Heart left ventricle (tissue), 13 donors: ENCODE results near the gene CYP2E1.

Experiments used
- CTCF ChIP-seq, 12 donors: fragments of 200-600 bp; sonication (generic) in 4 of 12; IDR thresholded peaks; one replicate each; pipeline versions ENCODE4 v1.5.0 to v1.8.0; 2018 to 2022; ENCODE audit warnings: antibody characterized with exemption in 12 of 12, mild to moderate bottlenecking in 5 of 12
- POLR2A ChIP-seq, 2 donors: fragments of 450-650 bp; IDR thresholded peaks; one replicate each; pipeline ENCODE4 v1.6.1; 2017; ENCODE audit warnings: antibody characterized with exemption in 2 of 2, mild to moderate bottlenecking in 2 of 2, moderate library complexity in 2 of 2
- donor health status: ischemic (EF 13 %, LVEDD 7.1; RV severe dilation, severe dysfunction).
- donor health status: DM: no; HTN: yes; CAD: no.
- donor health status: DM: no; HTN: no; CAD: no.
- donor health status: ischemic (EF 25% LVEDD 6.9; RV normal size, moderate dysfunction).
- donor health status: ischemic (EF 25% LVEDD 5.7; RV mildly dilated, moderate dysfunction).
- donor health status: ischemic (EF 35%, LVEDD 5.7; RV mildly dilated, moderate dysfunction).
- donor health status: nonischemic (EF 11% LVEDD 7.7; RV severe dilation, severe dysfunction).
- donor health status: DM: yes; HTN: yes; CAD: no.
- donor health status: PGD.
- donor health status: ischemic (EF 29% LVEDD 5.4; RV normal size, mild dysfunction).
- donor health status: nonischemic (EF 23%, LVEDD 6.1; RV moderate dilation, normal function).

- TF ChIP-seq CTCF (IDR thresholded peaks at IDR 0.05) (no peak), POLR2A (IDR thresholded peaks at IDR 0.05) (no peak)
These were observed 15.8 kb upstream of the CYP2E1 start for GRCh38 chr10:133511408-133511807.
